Measurements from ENCODE around the gene CINP. TPM values are rescaled to one million over a fixed set of nuclear protein-coding genes. Genes with fewer than 3 reads are reported as not detected.

CINP gene
- total and polyA plus RNA-seq, 2 of the 13 experiments (the other 11 are each of a cell fraction or from before 2014, with no cell fraction given): 32.8 to 42.8 TPM

GRCh38 chr14:102392506-102392905 lies 29.8 kb upstream of the CINP start:
- WGBS (ENCODE audit: low lambda C conversion rate): 95% methylated on average over 4 of the region's 4 CpGs
- no TSS peak for BruUV-seq (replicated peaks)
- Histone ChIP-seq H3K27me3 (ENCODE audit: control insufficient read depth in 1 of 2, insufficient read depth in 2 of 2, low read length in 2 of 2) (no peaks in the 10 kb centered on the region), H3K4me1 (ENCODE audit: insufficient read depth, low read length) (peaks cover 41% of the 10 kb centered on the region), H4K20me1 (ENCODE audit: insufficient read depth, low read length) (no peaks in the 10 kb centered on the region), H3K4me3 (replicated peaks in 1 of 3; ENCODE audit: insufficient read depth in 1 of 3, low read depth in 2 of 3, low read length in 3 of 3) (no peak overlapping the region), H2AFZ (ENCODE audit: low read length) (no peak overlapping the region), H3K9ac (ENCODE audit: insufficient read depth, low read depth, low read length) (no peak overlapping the region), H3K4me2 (ENCODE audit: low read depth, low read length) (no peak overlapping the region), H3K27ac (ENCODE audit: extremely low read length, insufficient read depth, low read length) (no peak overlapping the region), H3K9me3 (ENCODE audit: low read length) (no peaks in the 10 kb centered on the region), H3K79me2 (ENCODE audit: insufficient read depth, low read length) (no peaks in the 10 kb centered on the region), H3K36me3 (replicated peaks in 1 of 2; ENCODE audit: control insufficient read depth in 1 of 2, insufficient read depth in 2 of 2, low read length in 2 of 2) (no peaks in the 10 kb centered on the region; a peak in 1 of 5 replicates)
- ChIA-PET POLR2A (no interaction called here), CTCF (ENCODE audit: low intra/inter-chr PET ratio, low total read pairs) (no interaction called here)
- DNase-seq (ENCODE audit: low spot score) (no peak), ATAC-seq (no peak), FAIRE-seq (no peak)
- in situ Hi-C loops (cut with HindIII; ENCODE audit: extremely low pct_ligation_motif_present, low pct_unique_long_range_greater_than_20kb) (no loop called here), intact Hi-C loops (cut with micrococcal nuclease; ENCODE audit: unreplicated experiment) (no loop called here)
- TF ChIP-seq, protein P1, sequence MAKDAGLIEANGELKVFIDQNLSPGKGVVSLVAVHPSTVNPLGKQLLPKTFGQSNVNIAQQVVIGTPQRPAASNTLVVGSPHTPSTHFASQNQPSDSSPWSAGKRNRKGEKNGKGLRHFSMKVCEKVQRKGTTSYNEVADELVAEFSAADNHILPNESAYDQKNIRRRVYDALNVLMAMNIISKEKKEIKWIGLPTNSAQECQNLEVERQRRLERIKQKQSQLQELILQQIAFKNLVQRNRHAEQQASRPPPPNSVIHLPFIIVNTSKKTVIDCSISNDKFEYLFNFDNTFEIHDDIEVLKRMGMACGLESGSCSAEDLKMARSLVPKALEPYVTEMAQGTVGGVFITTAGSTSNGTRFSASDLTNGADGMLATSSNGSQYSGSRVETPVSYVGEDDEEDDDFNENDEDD (CRISPR knock-in tag; IDR thresholded peaks at IDR 0.05; ENCODE audit: borderline replicate concordance): no peak
- TF ChIP-seq ZNF207 (IDR thresholded peaks at IDR 0.05; ENCODE audit: borderline replicate concordance) (no peak), ZNF562 (CRISPR knock-in tag; IDR thresholded peaks at IDR 0.05; ENCODE audit: borderline replicate concordance) (no peak), GLI4 (CRISPR knock-in tag; IDR thresholded peaks at IDR 0.05; ENCODE audit: borderline replicate concordance) (no peak), ZNF430 (CRISPR knock-in tag; IDR thresholded peaks at IDR 0.05) (no peak), ZNF274 (CRISPR knock-in tag; IDR thresholded peaks at IDR 0.05) (no peak), ZSCAN25 (CRISPR knock-in tag; IDR thresholded peaks at IDR 0.05) (no peak), ZNF431 (CRISPR knock-in tag; IDR thresholded peaks at IDR 0.05; ENCODE audit: borderline replicate concordance, low read depth) (no peak), NFATC3 (CRISPR knock-in tag; IDR thresholded peaks at IDR 0.05) (no peak)
- TF ChIP-seq, protein P2, sequence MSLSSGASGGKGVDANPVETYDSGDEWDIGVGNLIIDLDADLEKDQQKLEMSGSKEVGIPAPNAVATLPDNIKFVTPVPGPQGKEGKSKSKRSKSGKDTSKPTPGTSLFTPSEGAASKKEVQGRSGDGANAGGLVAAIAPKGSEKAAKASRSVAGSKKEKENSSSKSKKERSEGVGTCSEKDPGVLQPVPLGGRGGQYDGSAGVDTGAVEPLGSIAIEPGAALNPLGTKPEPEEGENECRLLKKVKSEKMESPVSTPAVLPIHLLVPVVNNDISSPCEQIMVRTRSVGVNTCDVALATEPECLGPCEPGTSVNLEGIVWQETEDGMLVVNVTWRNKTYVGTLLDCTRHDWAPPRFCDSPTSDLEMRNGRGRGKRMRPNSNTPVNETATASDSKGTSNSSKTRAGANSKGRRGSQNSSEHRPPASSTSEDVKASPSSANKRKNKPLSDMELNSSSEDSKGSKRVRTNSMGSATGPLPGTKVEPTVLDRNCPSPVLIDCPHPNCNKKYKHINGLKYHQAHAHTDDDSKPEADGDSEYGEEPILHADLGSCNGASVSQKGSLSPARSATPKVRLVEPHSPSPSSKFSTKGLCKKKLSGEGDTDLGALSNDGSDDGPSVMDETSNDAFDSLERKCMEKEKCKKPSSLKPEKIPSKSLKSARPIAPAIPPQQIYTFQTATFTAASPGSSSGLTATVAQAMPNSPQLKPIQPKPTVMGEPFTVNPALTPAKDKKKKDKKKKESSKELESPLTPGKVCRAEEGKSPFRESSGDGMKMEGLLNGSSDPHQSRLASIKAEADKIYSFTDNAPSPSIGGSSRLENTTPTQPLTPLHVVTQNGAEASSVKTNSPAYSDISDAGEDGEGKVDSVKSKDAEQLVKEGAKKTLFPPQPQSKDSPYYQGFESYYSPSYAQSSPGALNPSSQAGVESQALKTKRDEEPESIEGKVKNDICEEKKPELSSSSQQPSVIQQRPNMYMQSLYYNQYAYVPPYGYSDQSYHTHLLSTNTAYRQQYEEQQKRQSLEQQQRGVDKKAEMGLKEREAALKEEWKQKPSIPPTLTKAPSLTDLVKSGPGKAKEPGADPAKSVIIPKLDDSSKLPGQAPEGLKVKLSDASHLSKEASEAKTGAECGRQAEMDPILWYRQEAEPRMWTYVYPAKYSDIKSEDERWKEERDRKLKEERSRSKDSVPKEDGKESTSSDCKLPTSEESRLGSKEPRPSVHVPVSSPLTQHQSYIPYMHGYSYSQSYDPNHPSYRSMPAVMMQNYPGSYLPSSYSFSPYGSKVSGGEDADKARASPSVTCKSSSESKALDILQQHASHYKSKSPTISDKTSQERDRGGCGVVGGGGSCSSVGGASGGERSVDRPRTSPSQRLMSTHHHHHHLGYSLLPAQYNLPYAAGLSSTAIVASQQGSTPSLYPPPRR (CRISPR knock-in tag; IDR thresholded peaks at IDR 0.05; ENCODE audit: borderline replicate concordance): no peak
